OCI-LY7 (cell line): ENCODE results near the gene ATF1. TPM values are rescaled to one million over a fixed set of nuclear protein-coding genes. Genes with fewer than 3 reads are reported as not detected.
"Not testable (repeated sequence)": the region's sequence is repeated elsewhere in the genome, so short reads cannot be mapped to it uniquely, and the experiment has no call there.

Source experiments
- BruUV-seq: library from RNA; stranded (reverse); fragments of 400-500 nt; replicated peaks from 2 replicates; lab custom pipeline; 2021; lab: Mats Ljungman, UMichigan
- CTCF ChIA-PET: fragments of 300-600 bp; sonication (Branson Sonifier 250); formaldehyde crosslinking; loops from one replicate; lab custom pipeline; 2022; ENCODE audit warnings: antibody characterized with exemption; ENCODE audit not compliant: unreplicated experiment; lab: Charles Lee
- POLR2A ChIA-PET: fragments of 300-600 bp; sonication (Branson Sonifier 250); formaldehyde crosslinking; loops from one replicate; lab custom pipeline; 2022; ENCODE audit warnings: antibody characterized with exemption; lab: Charles Lee
- DNase-seq: peaks from one replicate; pipeline ENCODE4 v3.0.0-alpha.2; 2015; ENCODE audit warnings: low spot score
- H2AFZ ChIP-seq: fragments of 200-600 bp; sonication (generic), shearing (Covaris generic); 2 replicates; pipeline ENCODE4 v1.6.1; 2014; ENCODE audit warnings: mild to moderate bottlenecking, antibody characterized with exemption, low read length, moderate library complexity
- H3K27ac ChIP-seq: fragments of 200-600 bp; sonication (generic); 2 replicates; pipeline ENCODE4 v1.5.1; 2014; ENCODE audit warnings: mixed run types, low read depth, mild to moderate bottlenecking, moderate library complexity, low read length, inconsistent platforms; ENCODE audit not compliant: poor library complexity, severe bottlenecking
- H3K36me3 ChIP-seq: fragments of 200-600 bp; sonication (generic); 2 replicates; pipeline ENCODE4 v1.6.1; 2014; ENCODE audit warnings: mild to moderate bottlenecking, antibody characterized with exemption, low read length, moderate library complexity, mixed read lengths; ENCODE audit not compliant: insufficient read depth
- H3K4me1 ChIP-seq: fragments of 200-600 bp; sonication (generic); 2 replicates; pipeline ENCODE4 v1.5.1; 2014; ENCODE audit warnings: mild to moderate bottlenecking, low read length; ENCODE audit not compliant: insufficient read depth, poor library complexity, severe bottlenecking
- H3K4me2 ChIP-seq: fragments of 200-600 bp; sonication (generic); 2 replicates; pipeline ENCODE4 v1.6.1; 2014; ENCODE audit warnings: mild to moderate bottlenecking, low read length
- H3K4me3 ChIP-seq: fragments of 200-600 bp; sonication (generic); 2 replicates; pipeline ENCODE4 v1.5.1; 2014; ENCODE audit warnings: mild to moderate bottlenecking, low read depth, low read length; ENCODE audit not compliant: poor library complexity, severe bottlenecking
- H3K79me2 ChIP-seq: fragments of 200-600 bp; sonication (generic); 2 replicates; pipeline ENCODE4 v1.6.1; 2016; ENCODE audit warnings: low read depth, mild to moderate bottlenecking, low read length, moderate library complexity, mixed read lengths; ENCODE audit not compliant: insufficient read depth
- H3K9me2 ChIP-seq: fragments of 200-600 bp; sonication (generic); 2 replicates; pipeline ENCODE4 v1.6.1; 2016; ENCODE audit warnings: mild to moderate bottlenecking, low read length, mixed read lengths; ENCODE audit not compliant: insufficient read depth
- H3K9me3 ChIP-seq: fragments of 200-600 bp; sonication (generic); 2 replicates; pipeline ENCODE4 v1.6.1; 2014; ENCODE audit warnings: mild to moderate bottlenecking, mixed run types, low read length, mixed read lengths
- H4K20me1 ChIP-seq: fragments of 200-600 bp; sonication (generic); 2 replicates; pipeline ENCODE4 v1.6.1; 2014; ENCODE audit warnings: mild to moderate bottlenecking, antibody characterized with exemption, low read length, moderate library complexity, mixed read lengths; ENCODE audit not compliant: insufficient read depth
- CTCF ChIP-seq: fragments of 200-600 bp; sonication (generic); conservative IDR thresholded peaks from 2 replicates; pipeline ENCODE4 v1.5.1; 2014; ENCODE audit warnings: mild to moderate bottlenecking, antibody characterized with exemption, low read length, moderate library complexity, mixed read lengths
- EZH2phosphoT487 ChIP-seq: fragments of 200-600 bp; sonication (generic); IDR thresholded peaks from 2 replicates; pipeline ENCODE4 v1.6.1; 2018; ENCODE audit warnings: low read depth, borderline replicate concordance, mild to moderate bottlenecking, mixed run types, antibody characterized with exemption, low read length, moderate library complexity, mixed read lengths
- intact Hi-C: fragments of 100-400 bp; cut with micrococcal nuclease; formaldehyde crosslinking; loops from one replicate; pipeline ENCODE4 v1.10.0; 2022; ENCODE audit not compliant: unreplicated experiment
- total RNA-seq, 2 experiments: library from RNA; depleted of rRNA in 1 of 2; stranded (reverse); fragments of >200 nt in 1 of 2; shearing (Covaris generic) in 1 of 2; gene quantifications; 2 replicates each; pipeline ENCODE4 v1.2.3, GENCODE V29; 2014 to 2022

ATF1 gene
- total RNA-seq, 2 experiments from 2014 or later = 47.4 to 55.7 TPM

GRCh38 chr12:50765095-50765911 is 1.4 kb downstream of the ATF1 start:
- peak overlapping the region; percentile 77 for H3K4me2 ChIP-seq
- peak overlapping the region; percentile 84 for H3K27ac ChIP-seq
- TF ChIP-seq CTCF = peak; percentile 94
- TF ChIP-seq EZH2phosphoT487 = no peak
- H3K4me1 ChIP-seq = peaks cover 32% of the 10 kb centered on the region
- ChIA-PET POLR2A (interaction anchor here (0.6 to 1.7 kb wide), 8 partner anchors 9 to 680 kb away, joined by 3 to 6 read pairs (median 4); partner anchors contain the start of genes POU6F1 and SMARCD1), CTCF (interaction anchor here (0.6 to 1.4 kb wide), 4 partner anchors 221 to 797 kb away, joined by 3 to 5 read pairs (median 4); no protein-coding TSS in a partner anchor)
- H3K9me3 ChIP-seq = peaks cover 22% of the 10 kb centered on the region; the same call in 1 of the 2 replicates
- BruUV-seq = TSS peak; percentile 54
- H3K4me3 ChIP-seq = peak overlapping the region; percentile 82
- peak overlapping the region; percentile 58; the same call in 1 of the 2 replicates for H2AFZ ChIP-seq
- no peaks in the 10 kb centered on the region for H3K9me2 ChIP-seq
- intact Hi-C loops = loop anchor here (2.0 to 10.0 kb wide), 6 partner anchors 42 to 579 kb away; partner anchors contain the start of genes CELA1, DAZAP2 and SLC11A2
- peak; percentile 67 for DNase-seq
- no peaks in the 10 kb centered on the region for H4K20me1 ChIP-seq
- H3K79me2 ChIP-seq = peaks cover 70% of the 10 kb centered on the region
- H3K36me3 ChIP-seq = peaks cover 36% of the 10 kb centered on the region

- peaks cover 82% of the 10 kb centered on the region for H3K79me2 ChIP-seq
These were observed 4.5 kb downstream of the ATF1 start for GRCh38 chr12:50768391-50768790.

GRCh38 chr12:50768813-50769212 is 4.9 kb downstream of the ATF1 start:
- Histone ChIP-seq H3K9me3 (peaks cover 28% of the 10 kb centered on the region; the same call in 1 of the 2 replicates), H3K36me3 (peaks cover 62% of the 10 kb centered on the region), H3K79me2 (peaks cover 83% of the 10 kb centered on the region)
- H3K27ac ChIP-seq, CTCF ChIA-PET, H3K4me3 ChIP-seq, H3K4me1 ChIP-seq, DNase-seq, H2AFZ ChIP-seq, H4K20me1 ChIP-seq, H3K9me2 ChIP-seq, H3K4me2 ChIP-seq: not testable (repeated sequence)
- intact Hi-C loops = loop anchor here (5.0 to 10.0 kb wide), 3 partner anchors 38 to 576 kb away; partner anchors contain the start of genes CELA1 and DAZAP2
- BruUV-seq = TSS peak; percentile 13
- POLR2A ChIA-PET = interaction anchor here (0.6 to 0.9 kb wide), 3 partner anchors 8 to 219 kb away, joined by 3 read pairs; no protein-coding TSS in a partner anchor

More at GRCh38 chr12:50768391-50768790, 4.5 kb downstream of the ATF1 start:
- peaks cover 62% of the 10 kb centered on the region for H3K36me3 ChIP-seq
- H3K9me2 ChIP-seq = no peaks in the 10 kb centered on the region
- H4K20me1 ChIP-seq = no peaks in the 10 kb centered on the region
- H3K4me2 ChIP-seq = no peak overlapping the region
- BruUV-seq = no TSS peak
- H2AFZ ChIP-seq = no peak overlapping the region
- TF ChIP-seq CTCF (no peak), EZH2phosphoT487 (no peak)
- H3K4me1 ChIP-seq = peaks cover 9% of the 10 kb centered on the region
- H3K4me3 ChIP-seq = no peak overlapping the region
- CTCF ChIA-PET = no interaction called here
- no peak overlapping the region for H3K27ac ChIP-seq
- intact Hi-C loops = loop anchor here (5.0 to 10.0 kb wide), 3 partner anchors 39 to 576 kb away; partner anchors contain the start of genes CELA1 and DAZAP2
- DNase-seq = no peak
- POLR2A ChIA-PET = interaction anchor here (0.6 to 1.4 kb wide), 5 partner anchors 8 to 528 kb away, joined by 3 read pairs; no protein-coding TSS in a partner anchor
- H3K9me3 ChIP-seq = peaks cover 28% of the 10 kb centered on the region; the same call in 1 of the 2 replicates
